WI38 (cell line): ENCODE results near the gene IFI16.
"Not testable (repeated sequence)": the region's sequence is repeated elsewhere in the genome, so short reads cannot be mapped to it uniquely, and the experiment has no call there.

Experiments
- H3K4me3 ChIP-seq: 2 replicates; pipeline ENCODE4 v1.5.1; 2011; ENCODE audit warnings: low read depth, mild to moderate bottlenecking, control low read depth, low read length
- TF ChIP-seq, protein P1 (sequence below): IDR thresholded peaks from 2 replicates; pipeline ENCODE4 v1.5.1; 2012; ENCODE audit warnings: low read depth, mild to moderate bottlenecking, control low read depth, low read length

The IFI16 gene

DNA sequence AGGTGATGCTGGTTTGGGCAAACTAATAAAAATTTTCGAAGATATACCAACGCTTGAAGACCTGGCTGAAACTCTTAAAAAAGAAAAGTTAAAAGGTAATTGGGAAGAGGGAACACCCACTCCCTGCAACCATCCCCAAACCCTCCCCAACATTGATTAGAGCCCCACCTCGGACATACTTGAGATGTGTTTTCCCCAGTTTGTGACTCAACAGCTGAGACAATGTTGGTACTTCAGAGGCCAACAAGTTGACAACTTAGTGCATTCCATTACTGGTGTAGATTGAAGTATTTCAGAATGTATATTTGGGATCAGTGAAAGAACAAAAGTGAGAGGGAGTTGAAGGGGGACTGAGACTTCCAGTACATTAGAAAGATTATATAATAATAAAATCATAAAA, 5.1 kb downstream of the IFI16 start:
- no peak overlapping the region for H3K4me3 ChIP-seq
- TF ChIP-seq, protein P1, sequence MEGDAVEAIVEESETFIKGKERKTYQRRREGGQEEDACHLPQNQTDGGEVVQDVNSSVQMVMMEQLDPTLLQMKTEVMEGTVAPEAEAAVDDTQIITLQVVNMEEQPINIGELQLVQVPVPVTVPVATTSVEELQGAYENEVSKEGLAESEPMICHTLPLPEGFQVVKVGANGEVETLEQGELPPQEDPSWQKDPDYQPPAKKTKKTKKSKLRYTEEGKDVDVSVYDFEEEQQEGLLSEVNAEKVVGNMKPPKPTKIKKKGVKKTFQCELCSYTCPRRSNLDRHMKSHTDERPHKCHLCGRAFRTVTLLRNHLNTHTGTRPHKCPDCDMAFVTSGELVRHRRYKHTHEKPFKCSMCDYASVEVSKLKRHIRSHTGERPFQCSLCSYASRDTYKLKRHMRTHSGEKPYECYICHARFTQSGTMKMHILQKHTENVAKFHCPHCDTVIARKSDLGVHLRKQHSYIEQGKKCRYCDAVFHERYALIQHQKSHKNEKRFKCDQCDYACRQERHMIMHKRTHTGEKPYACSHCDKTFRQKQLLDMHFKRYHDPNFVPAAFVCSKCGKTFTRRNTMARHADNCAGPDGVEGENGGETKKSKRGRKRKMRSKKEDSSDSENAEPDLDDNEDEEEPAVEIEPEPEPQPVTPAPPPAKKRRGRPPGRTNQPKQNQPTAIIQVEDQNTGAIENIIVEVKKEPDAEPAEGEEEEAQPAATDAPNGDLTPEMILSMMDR, result no peak

DNA sequence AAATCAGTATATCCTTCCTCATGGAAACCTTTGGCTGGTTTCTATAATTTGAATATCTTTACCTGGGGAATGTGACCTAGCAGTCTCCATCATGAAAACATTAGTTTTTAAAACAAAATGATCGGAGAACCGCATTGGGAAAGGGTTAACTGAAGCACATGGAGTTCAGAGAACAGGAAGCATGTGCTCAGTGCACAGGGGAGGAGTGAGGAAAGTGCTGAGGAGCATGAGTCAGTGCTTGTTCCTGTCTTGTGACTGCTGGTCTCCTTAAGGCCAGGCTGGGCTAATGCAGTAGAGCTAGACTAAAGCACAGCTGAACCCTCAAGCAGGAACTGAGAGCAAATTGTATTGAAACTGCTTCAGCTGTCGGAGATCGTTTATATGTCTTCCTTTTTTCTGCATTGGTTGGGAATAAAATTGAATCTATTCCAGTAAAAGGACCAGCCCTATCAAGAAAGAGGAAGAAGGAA, 5.8 kb downstream of the IFI16 start:
- no peak overlapping the region for H3K4me3 ChIP-seq
- TF ChIP-seq, protein P1, result no peak

- TF ChIP-seq, protein P1, result no peak
- H3K4me3 ChIP-seq, result no peak overlapping the region
Measured at GRCh38 chr1:159023723-159024122, 14.0 kb downstream of the IFI16 start.

DNA sequence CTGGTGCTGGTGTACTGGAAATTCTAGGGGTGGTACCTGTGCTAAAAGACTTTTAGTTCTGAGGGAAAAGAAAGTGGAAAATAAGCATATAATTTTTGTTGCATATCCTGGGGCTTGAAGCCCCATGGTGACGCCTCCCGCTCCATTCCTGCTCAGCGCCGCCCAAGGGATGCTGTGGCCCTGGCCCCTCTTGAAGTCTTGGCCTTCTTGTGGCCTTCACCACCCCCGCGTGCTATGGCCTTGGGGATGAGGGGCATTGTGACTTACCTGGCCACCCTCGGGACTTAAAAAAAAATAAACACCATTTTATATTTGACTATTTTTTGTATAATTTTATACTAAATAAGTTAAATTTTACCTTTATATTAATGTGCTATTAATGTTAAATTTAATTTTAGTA, 15.3 kb downstream of the IFI16 start:
- no peak overlapping the region for H3K4me3 ChIP-seq
- TF ChIP-seq, protein P1, result no peak

DNA sequence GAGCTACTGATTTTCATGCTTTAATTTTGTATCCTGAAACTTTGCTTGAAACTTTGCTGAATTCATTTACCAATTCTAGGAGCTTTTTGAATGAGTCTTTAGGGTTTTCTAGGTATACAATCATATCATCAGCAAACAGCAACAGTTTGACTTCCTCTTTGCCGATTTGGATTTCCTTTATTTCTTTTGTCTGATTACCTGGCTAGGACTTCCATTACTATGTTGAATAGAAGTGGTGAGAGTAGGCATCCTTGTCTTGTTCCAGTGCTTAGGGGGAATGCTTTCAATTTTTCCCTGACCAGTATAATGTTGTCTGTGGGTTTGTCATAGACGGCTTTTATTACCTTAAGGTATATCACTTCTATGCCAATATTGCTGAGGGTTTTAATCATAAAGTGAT, 17.1 kb downstream of the IFI16 start:
- not testable (repeated sequence) for H3K4me3 ChIP-seq

GRCh38 chr1:159030311-159030710, 20.6 kb downstream of the IFI16 start:
- no peak overlapping the region for H3K4me3 ChIP-seq
- TF ChIP-seq, protein P1, result no peak

- H3K4me3 ChIP-seq, result no peak overlapping the region
- TF ChIP-seq, protein P1, result no peak
Measured at GRCh38 chr1:159030877-159031447, 21.3 kb downstream of the IFI16 start.

DNA sequence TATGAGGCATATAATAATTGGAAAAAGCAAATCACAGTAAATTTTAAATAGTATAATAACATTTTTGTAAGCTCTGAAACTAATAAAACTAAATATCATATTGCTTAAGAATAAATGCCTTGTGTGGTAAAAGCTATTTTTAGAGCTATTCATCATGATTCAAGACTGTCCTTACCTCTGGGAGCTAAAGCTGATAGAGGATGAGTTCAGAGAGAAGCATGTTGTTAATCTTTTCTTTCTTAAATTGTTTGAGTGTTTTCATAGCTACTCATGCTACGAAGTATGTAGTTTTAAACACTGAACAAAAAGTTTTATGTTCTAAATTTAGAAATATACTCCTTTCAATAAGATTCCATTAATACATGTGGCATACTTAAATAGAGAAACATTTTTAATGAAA, 30.5 kb downstream of the IFI16 start:
- no peak overlapping the region for H3K4me3 ChIP-seq
- TF ChIP-seq, protein P1, result no peak
